Nucleus accumbens (tissue), 56 donors: ENCODE results near the gene PKDREJ.

Source experiments
- DNase-seq, 56 donors: peaks; one replicate each; lab custom pipeline; 2025; lab: John Stamatoyannopoulos, UW

The PKDREJ gene

DNA sequence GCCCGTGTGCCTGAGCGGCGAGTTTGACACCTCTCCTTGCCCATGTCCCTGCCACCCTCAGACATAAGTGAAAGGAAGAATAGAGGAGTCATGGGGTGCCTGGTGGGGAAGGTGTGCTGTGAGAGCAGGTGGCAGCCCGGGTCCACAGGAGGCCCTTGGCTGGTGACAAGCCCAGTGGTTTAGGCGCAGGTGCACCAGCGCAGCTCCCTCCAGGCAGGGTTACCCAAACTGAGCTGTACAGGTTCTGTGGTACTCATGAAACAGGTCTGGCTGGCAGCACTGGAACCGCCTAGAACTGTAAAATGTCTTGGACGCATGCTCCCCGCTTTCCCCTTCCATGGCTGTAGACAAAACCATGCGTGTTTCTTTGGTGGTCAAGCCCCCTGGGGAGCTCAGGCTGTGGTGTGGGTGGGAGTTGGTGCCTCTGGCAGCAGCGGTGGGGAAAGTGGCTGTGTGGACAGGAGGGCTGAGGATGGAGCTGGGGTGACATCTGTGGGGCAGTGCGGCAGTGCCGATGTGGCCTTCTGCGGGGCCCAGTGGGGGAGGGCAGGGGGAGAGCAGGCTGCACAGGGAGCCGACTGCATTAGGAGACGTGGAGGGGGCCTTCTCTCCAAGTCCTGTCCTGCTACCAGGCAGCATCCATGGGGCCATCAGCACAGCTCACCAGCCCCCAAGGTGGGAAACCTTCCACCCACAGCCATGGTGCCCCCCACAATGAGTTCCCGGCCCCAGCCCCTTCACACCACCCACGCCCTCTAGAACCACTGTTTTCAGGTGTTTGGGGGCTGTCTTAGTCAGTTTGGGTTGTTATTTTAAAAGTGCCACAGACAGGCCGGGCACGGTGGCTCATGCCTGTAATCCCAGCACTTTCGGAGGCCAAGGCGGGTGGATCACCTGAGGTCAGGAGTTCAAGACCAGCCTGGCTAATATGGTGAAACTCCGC, 28.0 kb upstream of the PKDREJ start:
- no peak for DNase-seq

DNA sequence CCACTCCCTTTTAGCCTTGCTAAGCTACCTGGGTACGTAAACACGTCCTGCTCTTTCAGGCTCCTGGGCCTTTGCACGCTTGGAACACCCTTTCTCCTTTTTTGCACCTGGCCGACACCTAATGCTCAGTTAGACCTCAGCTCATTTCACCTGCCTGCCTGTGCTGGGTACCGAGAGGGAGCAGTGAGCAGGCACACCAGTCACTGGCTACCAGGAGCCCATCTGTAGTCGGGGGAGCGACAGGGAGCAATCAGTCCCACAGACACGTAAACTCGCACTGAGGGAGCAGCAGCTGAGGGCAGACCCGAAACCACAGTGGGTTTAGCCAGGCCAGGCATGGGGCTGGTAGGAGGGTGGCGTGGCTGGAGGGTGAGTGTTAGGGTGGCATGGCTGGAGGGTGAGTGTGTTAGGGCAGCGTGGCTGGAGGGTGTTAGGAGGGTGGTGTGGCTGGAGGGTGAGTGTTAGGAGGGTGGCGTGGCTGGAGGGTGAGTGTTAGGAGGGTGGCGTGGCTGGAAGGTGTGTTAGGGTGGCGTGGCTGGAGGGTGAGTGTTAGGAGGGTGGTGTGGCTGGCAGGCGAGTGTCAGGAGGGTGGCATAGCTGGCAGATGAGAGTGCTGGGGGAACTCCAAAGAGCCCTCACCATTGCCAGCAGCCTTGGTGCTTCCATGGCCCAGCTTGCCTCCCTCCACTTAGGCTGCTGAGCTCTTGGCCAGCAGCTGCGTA, 27.1 kb upstream of the PKDREJ start:
- DNase-seq, result no peak

DNA sequence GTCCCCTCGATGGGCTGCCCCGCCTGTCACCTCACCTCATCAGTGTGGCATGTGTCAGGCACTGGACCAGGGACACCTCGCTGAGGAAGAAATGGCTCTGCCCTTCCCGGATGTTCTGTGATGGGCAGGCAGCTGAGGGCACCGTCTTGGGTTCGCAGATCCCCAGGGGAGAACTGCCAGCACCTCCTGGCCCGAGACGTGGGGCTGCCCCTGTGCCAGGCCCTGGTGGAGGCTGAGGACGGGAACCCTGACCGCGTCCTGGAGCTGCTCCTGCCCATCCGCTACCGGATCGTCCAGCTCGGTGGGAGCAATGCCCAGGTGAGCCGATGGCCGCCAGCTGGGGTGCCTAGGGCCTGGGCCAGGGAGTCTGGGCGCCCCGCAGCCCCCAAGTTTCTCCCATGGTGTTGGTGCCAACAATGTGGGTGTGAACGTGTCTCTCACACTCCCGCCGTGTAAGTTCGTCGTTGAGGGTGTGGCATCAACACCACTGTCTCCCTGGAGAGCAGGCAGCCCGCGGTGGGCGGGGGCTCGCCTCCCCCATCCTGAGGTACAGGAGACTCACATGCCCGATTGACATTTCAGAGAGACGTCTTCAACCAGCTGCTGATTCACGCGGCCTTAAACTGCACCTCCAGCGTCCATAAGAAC, 26.2 kb upstream of the PKDREJ start:
- DNase-seq, result no peak

DNA sequence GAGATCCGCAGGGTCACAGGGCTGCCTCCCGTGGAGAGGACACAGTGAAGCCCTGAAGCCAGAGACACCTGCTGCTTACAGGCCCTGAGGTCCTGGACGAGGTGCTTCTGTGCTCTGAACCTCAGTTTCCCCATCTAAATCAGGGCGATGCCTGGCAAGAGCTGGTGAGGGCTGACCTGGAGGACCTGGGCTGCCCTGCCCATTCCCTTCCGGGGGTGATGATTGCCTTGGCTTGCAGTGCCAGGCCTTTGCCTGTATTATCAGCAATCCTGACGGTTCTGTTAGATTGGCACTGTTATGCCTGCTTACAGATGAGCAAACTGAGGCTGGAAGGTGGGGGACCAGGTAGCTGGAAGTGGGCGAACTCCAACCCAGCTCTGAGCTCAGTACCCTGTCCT, 25.7 kb upstream of the PKDREJ start:
- DNase-seq, result no peak

DNA sequence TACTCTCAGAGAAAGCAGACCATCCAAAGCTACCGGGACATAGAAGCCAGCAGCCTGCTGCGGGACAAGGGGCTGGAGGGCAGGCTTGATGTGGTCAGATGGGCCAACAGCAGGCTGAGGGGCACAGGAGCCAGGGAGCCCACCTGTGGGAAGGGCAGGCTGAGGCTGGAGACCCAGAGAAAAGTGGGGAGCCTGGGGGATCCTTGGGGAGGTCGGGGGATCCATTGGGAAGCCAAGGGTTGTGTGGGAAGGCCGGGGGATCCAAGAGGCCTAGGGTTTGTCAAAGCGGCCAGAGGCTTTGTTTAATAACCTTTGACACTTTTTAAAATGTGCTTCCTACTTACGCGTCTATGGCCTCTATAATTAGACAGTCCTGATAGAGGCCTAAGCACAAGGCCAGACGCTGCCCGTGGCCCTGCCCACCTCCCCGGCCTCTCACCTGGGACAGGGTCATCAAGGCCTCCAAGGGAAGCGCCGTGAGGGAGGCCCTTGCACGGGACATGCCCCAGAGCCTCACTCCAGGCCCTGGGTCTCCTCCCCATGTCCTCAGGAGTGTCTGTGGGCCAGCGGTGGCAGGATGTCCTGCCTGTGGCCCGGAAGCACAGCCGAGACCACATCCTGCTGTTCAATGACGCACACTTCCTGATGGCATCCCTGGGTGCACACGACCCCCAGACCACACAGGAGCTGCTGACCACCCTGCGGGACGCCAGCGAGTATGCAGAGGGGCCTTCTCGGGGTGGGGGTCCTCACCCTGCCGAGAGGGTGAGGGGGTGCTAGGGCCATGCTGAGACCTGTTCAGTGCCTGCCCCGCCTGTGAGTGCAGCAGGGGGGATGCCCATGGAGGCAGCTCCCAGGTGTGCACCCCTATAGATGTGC, 25.0 kb upstream of the PKDREJ start:
- no peak for DNase-seq

DNA sequence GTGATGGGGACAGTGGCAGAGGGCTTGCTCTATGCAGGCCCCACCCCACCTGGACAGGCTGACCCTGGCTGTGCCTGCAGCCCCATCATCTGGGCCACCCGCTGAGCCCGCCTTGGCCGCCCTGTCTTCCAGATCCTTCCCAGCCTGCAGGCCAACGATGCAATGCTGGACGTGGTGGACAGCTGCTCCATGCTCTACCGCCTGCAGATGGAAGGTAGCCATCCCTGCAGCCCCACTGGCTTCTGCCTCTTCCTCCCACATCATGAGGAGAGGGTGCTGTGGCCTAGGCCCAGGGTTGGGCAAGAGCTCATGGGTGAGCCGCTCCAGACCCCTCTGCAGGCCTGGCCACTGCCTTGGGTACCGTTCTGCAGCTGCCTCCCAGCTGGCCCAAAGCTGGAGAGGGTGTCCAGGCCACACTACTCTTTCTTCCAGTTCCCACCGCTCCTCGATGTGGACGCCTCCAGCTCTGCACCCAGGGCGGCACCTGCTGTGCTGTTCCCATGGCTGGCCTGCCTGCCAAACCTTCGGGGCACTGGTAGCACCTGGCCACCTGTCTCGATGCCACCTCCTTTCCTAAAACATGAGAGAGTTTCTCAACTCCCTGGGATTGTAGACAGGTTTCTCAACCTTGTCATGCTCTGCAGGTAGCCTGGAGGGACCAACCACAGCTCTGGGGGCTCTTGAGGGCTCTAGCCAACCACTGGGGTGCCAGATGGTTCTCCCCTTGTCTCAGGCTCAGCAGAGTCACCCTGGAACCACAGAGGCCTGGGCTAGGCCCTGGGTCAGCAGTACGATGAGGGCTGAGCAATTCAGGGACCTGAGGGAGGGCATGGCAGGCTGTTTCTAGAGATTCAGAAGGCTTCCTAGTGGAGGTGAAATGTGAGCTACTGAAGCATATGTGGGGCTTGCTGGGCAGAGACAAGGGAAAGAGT, 24.1 kb upstream of the PKDREJ start:
- no peak for DNase-seq

DNA sequence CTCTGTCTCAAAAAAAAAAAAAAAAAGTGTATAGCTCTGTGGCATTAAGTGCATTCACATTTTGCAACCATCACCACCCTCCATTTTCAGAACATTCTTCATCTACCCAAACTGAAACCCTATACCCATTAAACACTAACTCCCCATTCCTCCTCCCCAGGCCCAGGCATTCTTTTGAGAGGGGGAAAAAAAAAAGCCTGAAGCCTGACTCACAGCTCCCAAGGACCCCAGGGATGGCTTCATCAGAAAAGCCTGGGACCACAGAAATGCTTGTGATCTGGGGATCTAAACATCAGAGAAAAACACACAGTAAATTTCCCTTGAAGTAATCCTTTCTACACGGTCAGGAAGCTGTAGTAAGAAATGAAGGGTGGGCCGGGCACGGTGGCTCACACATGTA, 22.9 kb upstream of the PKDREJ start:
- no peak for DNase-seq

DNA sequence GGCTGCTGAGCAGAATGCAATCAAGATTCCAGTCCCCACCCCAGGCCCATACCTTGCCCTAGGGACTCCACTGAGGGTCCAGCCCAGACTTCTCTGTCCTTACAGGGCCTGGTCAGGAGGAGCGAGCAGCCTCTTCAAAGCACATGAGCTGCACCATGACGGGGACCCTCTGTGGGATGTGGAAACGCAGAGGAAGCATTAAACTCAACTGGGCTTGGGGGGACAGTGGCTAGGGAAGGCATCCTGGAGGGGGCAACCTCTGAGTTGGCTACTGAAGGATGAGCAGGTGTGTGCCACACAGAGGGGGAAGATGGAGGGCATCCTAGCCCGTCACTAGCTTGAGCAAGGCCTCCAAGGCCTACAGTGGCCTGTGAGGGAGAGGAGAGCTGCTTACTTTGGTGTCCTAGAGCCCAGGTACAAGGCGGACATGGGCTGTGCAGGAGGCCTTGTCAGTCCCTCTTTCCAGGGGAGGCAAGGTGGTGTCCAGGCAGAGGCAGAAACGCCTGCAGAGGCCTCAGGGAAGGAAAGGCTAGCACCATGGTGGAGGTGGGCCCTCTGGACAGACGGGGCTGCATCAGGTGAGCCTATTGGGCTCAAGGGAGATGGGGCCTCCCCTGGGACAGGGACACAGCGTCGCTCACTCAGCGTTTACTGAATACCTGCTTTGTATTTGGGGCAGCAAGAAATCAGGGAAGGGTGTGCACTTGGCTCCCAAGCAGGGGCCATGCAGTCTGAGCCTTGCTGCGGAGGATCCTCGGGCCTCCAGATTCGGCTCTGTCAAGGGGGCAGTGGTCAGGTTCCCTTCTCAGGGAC, 18.9 kb upstream of the PKDREJ start:
- no peak for DNase-seq

DNA sequence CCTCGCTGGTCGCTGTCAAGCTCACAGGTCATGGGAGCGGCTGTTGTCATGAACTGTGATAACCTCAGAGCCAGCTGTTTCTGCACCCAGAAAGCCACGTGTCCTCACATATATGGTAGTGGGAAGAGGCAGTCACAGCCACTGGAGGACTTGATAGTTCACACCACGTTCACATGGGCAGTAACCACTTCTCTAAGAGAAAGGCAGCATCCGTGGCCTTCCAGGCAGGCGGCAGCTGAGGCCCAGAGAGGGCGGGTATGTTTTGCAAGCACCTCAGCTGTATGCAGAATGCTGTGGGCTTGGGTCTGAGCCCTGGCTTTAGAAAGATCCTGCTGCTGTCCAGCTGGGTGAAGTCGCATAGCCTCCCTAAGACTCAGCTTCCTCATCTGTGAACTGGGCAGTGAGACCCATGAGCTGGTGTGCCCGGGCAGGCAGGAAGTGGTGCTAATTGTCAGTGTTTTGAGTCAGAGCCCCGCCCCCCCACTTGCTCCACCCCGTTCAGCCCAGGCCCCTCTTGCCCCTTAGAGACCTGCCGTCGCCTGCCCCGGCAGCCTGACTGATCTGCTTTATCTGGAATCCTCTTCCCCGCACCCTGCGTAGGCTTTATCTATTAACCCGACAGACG, 18.0 kb upstream of the PKDREJ start:
- peak in 31 of 56 donors; percentile 13 to 67 (median 25) for DNase-seq

DNA sequence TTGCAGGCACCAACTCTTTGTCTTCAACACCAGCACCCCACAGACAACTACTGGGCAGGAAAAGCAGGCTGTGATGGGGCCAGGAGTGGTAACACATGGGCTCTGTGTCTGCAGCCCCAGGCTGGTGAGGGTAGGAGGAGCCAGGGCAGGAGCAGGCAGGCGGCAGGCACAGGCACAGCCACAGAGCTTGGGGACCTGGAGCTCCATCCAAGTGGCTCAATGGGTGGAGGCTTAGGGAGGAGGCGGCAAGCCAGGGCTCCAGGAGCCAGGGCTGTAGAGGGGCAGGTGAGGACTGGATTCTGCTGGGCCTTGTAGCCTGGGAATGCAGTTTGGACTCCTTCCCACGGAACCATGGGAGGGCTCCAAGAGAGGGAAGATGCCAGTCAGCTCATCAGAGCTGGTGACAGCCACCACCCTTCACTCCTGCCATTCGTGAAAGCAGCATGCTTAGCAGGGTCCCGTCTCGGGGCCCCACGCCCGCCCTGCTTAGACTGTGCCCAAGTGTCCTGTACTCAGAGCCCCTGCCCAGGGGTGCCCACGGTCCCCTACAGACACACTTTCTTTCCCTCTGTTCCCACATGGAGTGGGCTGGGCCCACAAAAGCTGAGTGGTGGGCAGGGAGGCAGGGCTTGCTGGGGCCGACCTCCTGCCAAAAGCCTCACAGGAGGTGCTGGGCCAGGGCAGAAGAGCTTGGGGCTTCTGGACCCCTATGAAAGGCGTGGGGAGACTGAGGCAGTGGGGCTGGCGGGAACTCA, 17.1 kb upstream of the PKDREJ start:
- DNase-seq, result no peak

DNA sequence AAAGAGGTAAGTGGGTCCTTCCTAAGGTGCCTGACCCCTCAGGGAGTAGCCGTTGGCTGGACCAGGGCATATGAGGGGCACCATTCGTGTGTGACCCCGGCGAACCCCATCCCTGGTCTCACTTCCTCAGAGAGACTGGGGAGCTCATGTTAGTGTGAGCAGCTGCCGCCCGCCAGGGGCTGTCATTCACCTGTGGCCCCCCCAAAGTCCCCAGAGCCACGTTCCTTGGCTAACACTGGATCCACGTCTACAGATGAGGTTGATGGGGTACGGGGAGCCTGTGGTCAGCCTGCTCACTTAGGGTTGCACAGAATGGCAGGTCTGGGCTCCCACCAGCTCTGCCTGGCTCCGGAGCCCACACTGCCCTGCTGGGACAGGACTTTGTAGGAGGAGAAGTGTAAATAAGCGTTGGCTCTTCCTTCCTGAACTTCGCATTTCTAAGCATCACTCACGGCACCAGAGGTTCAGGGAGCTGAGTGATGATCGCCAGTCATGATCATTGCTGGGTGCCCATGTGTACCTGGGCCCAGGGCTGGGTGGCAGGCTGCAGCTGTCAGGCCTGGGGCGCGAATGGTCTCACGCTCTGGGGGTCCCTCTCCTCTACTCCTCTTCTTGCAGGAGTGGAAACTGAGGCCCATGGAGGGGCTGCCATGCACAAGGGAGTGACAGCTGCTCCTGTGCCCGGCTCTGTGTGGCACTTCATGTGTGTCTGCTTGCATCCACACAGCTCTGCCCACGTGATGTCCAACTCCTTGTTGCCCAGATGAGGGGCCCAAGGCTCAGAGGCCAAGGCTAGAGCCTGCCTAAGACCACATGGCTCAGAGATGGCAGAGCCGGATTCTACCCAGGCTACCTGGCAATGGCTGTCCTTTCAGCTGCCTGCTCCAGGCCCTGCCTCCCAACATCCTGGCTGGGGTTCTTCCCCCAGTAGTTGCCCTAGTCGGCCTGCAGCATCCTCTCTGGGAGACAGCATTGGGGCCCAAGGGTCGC, 15.8 kb upstream of the PKDREJ start:
- DNase-seq, result no peak

DNA sequence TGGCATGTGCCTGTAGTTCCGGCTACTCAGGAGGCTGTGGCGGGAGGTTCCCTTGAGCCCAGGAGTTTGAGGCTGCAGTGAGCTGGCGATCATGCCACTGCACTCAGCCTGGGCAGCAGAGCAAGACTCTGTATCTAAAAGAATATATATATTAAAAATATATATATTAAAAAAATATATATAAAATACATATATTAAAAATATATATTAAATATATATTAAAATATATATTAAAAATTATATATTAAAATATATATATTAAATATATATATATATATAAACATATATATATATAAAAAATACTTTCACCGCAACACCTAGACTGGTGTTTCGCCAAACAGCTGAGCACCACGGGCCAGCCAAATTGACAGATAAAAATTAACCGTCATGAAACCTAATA, 13.4 kb upstream of the PKDREJ start:
- no peak for DNase-seq

DNA sequence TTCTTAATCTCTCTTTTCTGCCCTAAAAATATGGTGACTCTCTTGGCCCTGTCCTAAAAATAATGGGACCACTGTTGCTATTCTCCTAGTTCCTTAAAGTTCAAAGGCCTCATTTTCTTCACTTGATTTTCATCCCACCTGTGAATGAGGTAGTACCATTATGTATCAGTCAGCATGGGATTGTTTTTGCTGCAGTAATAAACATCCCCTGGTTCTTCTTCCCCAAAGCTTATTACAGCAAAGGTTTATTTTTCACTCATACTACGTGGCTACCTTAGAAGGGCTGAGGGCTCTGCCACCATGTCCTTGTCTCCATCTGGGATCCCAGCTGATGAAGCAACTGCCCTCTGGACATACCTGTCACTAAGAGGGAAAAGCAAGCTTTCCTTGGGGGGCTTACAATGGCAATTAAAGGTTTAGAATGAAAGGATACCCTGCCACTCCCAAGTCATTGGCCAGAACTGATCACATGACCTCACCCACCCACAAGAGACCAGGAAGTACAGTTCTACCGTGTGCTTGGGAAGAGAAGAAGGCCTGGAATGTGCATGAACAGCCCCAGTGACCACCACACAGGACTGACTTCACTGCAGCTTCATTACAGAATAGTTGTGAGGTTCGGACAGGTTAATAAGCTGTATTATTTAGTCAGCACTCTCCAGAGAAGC, 12.4 kb upstream of the PKDREJ start:
- DNase-seq, result no peak

DNA sequence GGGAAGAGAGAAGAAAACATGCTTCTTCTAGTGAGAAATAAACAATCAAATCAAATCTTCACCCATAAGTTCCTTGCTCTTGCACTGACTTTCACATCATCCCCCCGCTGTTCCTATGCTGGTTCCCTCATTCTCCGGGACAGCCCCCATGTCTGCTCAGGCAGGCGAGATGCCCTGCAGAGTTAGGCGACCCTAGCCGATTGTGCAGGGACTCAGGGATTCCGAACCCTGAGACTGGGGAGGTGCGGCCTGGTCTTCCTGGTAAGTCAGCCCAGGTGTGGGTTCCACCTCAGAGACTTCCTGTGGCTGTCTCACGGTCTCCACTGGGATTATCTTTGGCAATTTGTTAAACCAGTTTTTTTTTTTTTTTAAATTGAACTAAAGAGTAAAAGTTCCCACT, 11.2 kb upstream of the PKDREJ start:
- DNase-seq, result no peak

DNA sequence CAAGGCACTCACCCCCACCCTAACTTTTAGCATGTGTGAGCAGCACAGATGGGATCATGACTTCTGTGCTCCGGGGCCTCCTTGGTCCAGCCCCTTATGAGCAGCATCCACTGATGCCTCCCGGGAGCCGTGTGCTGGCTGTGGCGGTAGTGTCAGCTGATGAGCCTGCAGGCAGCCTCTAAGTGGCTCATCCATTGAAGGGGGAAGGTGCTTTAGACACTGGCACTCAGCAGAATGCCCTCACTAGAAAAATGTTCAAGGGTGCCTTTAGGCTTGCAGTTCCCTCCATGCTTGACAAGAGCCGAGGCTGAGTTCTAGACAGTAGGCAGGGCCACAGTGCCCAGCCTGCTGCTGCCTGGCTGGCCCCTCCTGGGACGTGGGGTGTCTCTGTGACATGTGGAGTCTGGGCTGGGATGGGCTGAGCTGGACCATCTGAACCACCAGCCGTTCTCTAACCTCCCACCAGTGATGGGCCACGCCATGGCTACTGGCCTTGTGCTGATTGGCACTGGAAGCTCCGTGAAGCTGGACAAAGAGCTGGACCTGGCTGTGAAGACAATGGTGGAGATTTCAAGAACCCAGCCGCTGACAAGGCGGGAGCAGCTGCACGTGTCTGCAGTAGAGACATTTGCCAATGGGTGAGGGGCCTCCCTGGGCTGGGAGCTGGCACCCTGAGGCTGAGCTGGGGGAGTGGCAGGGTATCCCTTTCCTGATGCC, 10.4 kb upstream of the PKDREJ start:
- DNase-seq, result no peak
